Stimulated activated CD4-positive, alpha-beta T cell treated with anti-CD3 and anti-CD28 coated beads, Interleukin-4, amount 100 ng/mL, for 24 hours (primary cell): ENCODE results near the gene OTOF.
A peak's percentile ranks its signal among the peaks of the same experiment; 100 is the strongest.
"Not testable (repeated sequence)": the region's sequence is repeated elsewhere in the genome, so short reads cannot be mapped to it uniquely, and the experiment has no call there.

ENCODE experiments used
- DNase-seq: peaks from one replicate; pipeline ENCODE4 v3.0.0-alpha.2; 2020

The OTOF gene

GRCh38 chr2:26479131-26479788 is 1.3 kb upstream of the OTOF start:
- no peak for DNase-seq

- no peak for DNase-seq
These were observed 442 bp upstream of the OTOF start for GRCh38 chr2:26478366-26478765.

DNA sequence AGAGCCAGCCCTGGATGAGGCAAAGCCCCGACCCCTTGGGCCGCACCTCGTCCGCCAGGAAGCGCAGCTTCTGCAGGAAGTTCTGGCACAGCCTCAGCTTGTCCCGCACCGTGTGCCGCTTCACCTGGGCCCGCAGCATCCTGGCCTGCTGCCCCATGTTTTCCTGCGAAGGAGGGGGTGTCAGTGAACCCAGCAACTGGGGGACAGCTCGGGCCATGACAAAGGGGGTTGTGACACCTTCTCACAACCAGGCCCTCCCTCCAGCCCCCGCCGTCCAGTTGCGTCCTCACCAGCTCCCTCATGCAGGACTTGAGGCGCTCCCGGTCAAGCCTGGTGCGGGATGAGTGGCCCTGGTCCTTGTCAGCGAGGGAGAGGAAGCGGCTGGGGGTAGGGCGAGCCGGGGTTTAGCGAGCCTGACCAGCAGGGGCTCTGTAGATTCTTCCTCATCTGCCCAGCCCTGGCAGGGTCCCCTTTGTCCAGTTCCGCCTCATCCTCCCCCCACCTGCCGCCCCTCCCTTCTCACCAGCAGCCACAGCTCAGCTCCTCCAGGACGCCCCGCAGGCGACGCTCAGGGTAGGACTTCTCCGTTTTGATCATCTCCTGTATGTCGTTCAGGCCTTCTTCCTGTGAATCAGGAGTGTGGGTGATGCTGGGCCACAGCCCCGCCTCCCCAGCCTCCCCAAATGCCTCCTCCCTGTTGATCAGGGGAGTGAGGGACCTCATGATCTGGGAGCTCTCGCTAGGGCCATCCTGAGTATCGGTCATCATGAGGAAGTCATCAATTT is 606 bp downstream of the OTOF start:
- DNase-seq, result no peak

DNA sequence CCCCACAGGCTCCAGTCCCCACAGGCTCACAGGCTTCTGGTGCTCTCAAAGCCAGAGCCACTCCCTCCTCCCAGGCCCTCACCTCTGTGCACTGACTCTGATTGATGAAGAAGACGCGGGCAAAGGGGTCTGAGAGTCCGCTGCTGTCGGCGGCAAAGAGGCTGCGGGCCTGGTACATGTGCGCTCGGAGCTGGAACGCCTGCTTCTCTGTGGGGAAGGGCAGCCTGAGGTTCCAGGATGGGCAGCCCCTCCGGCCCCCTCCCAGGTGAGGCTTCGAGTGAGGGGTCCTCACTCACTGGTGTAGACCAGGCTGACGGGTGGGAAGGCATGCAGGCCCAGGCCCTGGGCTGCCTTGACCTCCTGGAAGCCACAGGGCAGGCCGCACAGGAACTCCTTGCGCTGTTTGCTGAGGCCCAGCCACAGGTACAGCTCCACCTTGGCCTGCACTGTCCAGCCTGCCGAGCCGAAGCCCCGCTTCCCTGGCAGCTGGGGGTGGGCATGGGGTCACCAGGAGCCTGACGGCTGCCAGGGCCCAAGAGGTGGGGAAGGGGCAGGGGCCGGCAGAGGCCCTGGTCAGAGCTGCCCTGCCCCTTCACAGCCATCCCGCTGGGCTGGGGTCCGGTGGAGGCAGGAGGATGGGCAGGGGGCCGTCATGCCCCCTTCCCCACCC is 2.0 kb downstream of the OTOF start:
- DNase-seq, result no peak

GRCh38 chr2:26475037-26475436 is 2.9 kb downstream of the OTOF start:
- DNase-seq, result no peak

DNA sequence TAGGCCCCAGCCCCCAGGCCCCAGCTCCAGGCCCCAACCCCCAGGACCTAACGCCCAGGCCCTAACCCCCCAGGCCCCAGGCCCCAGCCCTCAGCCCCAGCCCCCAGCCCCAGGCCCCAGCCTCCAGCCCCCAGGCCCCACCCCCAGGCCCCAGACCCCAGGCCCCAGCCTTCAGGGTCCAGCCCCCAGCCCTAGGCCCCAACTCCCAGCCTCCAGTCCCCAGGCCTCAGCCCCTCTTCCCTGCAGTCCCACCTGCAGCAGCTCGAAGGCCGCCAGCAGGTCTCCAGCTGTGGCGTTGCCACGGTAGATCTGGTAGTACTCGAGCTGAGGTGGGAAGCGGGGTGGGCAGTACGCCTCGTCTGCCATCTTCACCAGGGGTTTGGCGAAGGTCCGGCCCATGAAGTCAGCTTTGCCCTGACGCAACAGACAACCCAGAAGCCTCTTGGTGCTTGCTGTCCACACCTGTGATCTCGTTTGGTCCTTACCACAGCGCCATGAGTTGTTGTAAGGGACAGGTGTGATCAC is 3.6 kb downstream of the OTOF start:
- no peak for DNase-seq

DNA sequence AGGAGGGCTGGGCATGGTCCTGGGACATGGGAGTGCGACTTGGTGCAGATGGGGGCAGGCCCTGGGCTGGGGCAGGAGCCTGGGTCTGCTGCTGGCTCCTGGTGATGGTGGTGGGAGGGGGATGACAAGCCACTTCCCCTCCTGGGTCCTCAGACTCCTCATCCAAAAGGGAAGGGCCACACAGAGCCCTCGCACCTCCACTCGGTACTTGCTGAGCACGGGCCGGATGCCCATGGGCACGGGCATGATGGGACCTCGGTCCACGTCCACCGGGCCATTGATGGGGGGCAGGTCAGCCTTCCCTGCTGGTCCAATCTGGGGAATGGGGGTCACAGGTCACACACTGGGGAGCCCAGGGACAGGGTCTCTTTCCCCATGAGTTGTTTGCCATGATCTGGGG is 4.1 kb downstream of the OTOF start:
- DNase-seq, result no peak

DNA sequence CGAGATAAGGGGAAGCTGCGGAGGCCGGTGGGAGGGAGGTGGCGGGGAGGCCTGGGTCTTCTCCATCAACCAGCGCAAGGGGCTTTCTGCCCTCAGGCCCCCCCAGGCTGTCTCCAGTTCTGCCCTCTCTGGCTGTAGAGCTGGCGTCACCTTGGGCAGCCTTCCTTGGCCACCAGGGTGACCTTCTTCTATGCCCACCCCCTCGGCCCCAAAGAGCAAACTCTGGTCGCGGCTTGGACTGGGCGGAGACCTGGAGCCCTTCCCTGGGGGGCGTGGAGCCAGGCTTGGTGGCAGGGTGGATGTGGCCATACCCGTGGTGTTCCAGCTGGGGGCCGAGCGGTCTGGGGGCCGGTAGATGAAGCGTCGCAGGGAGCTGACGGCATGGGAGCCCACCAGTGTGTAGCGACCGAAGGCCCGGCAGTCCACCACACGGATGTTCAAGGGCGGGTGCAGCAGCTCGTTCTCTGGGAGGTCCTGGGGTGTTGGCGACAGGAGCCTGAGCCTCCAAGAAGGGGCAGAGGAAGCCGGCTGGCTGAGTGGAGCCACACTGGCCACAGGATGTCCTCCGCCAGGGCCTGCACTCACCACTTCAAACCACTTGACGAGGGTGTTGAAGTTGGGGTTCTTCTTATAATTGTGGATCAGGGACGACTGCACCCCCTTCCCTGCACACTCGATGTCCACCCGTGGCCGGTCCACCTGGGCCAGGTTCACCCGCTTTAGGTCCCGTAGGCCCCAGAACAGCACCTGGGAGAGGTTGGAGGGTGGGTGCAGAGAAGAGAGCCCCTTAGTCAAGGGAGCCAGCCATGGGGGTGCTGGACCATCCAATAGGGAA is 4.9 kb downstream of the OTOF start:
- DNase-seq, result no peak

DNA sequence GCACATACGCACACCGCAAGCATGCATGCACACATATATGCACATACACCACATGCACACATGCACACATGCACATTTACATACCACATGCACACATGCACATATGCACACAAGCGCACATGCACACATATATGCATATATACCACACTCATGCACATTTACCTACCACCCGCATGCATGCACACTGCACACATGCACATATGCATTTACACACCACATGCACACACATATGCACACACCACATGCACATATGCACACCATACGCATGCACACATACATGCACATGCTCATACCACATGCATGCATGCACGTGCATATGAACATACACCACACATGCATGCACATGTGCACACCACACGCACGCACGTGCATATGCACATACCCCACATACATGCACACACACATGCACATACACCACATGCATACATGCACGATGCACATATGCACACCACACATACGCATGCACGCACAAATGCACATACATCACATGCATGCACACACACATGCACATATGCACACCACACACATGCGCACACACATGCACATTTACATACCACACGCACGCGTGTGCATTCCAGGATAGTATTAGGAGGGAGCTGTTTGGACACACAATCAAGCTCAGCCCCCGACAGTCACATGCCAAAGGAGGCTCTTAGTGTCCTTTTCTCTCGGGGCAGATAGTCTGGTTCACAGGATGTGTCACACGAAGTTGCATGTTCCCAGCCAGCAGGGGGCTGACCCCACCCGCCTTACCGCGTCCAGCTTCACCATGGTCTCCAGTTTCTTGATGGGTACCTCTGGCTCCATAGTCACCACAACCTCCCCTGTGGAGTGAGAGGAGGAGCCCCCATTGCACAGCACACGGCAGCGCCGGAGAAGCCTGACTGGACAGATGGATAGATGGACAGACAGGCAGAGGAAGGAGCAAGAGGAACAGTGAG is 5.9 kb downstream of the OTOF start:
- DNase-seq, result no peak

DNA sequence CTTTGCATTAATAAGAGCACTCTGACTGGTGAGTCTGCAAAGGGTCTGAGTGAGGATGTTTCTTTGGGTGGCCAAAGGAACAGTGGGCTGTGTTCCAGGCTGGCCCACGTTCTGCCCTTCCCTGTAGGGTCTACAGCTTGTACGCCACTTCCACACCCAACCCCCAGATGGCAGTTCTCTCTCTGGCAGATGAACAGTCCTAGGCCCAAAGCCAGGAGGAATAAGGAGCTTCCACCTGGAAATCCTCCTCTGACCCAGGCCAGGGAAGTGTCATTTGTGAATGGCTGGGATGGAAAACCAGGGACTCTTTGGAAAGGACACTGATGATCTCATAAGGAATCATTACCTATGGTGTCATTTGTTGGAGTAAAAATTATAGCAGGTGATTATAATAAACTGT is 6.6 kb downstream of the OTOF start:
- DNase-seq, result no peak

DNA sequence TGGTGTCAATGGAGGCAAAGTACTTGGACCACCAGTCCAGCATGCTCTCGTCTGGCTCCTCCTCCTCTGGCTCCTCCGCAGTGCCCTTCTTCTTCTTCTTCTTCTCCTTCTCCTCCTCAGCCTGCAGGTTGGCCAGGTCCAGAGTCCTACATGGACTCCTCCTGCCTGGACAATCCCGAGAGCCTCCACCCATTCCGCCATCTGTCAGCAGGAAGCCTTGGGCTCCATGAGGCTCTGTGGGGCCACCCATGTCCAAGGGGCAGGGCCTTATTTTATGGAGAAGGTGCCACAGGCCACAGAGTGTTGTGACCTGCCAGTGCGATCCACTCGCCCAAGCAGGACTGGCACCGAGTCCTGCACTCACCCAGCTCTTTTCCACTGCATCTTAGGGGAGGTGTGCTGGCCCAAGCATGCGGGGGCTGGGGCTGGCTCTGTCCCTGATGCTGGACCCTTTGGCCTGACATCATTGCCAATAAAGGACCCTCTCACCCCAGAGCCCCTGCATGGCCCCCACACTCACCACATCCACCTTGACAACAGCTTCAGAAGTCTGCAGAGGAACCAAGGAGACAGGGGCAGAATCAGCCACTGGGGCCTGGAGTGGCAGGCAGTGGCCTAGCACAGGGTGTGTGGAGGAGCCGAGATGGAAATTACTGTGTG is 7.2 kb downstream of the OTOF start:
- no peak for DNase-seq

GRCh38 chr2:26469955-26470354 is 8.0 kb downstream of the OTOF start:
- no peak for DNase-seq

GRCh38 chr2:26469092-26469710 is 8.7 kb downstream of the OTOF start:
- DNase-seq, result peak; percentile 65

GRCh38 chr2:26468544-26468943 is 9.4 kb downstream of the OTOF start:
- not testable (repeated sequence) for DNase-seq

DNA sequence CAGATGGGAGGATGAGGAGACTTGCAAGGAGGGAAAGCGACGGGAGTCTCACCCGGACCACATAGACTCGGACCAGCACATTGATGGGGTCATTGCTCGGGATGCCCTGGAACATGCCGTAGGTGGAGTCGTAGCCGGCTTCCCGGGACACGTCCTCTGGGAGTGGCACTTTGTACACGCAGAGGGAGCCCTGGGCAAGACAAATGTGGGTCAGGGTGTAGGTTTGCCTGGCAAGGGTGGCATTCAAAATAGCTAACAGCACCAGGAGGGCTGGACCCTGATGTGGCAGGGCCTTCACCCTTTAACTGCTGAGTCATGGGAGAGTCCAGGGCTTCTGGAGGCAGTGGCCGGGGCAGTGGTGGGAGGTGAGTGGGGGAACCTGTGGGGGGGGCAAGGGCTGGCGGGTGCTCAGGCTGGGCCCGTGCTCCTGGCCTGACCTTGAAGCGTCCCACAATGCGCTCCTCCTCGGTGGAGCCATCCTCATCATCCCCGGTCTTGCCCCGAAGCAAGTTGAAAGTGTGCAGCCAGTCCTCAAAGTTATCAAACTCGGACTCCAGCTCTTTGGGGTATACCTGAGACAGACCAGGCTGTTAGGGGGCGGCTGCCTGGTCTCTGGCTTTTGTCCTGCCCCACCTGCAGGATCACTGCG is 11.1 kb downstream of the OTOF start:
- DNase-seq, result no peak

DNA sequence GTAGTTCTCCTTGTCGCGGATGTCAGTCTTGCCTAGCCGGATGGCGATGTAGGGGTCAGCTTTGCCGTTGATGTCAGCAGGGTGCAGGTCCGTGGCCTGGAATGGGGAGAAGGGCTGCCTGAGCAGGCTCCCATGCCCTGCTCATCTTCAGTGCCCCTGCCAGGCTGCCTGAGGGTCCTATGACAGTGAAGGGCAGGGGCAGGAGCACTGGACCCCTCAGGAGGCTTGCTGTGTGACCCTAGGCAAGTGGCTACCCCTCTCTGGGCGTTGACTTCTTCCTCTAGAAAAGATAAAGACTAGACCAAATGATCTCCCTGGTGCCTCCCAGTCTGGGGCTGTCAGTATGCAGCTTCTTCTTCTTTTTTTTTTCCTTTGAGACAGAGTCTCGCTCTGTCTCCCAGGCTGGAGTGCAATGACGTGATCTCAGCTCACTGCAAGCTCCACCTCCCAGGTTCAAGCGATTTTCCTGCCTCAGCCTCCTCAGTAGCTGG is 11.9 kb downstream of the OTOF start:
- no peak for DNase-seq

DNA sequence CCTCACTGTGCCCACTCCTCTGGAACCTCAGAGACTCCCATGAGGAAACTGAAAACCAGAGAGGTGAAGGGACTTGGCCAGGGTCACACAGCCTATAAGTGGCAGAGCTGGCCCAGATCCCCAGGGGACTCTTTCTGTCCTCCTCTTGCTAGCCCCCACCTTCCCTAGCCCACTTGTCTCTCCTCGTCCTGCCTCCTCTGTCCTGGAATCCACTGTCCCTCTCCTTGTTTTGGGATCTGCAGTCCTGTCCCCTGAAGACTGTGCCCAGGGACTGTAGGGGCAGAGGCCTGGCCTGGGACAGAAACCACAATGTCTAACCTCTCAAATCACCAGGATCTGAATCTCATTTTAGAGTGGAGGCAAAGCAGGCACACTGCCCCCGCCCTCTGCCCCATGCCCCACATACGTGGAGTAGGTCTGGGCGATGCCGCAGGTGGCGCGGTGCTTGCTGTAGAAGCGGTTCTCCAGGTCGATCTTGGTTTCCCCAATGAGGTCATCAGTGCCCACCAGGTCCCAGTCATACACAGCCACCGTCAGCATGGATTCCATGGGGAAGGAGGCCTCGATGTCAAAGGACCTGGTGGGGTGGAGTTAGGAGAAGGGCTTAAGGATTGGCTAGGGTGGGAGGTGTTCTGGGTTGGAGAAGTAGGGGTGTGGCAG is 12.5 kb downstream of the OTOF start:
- DNase-seq, result no peak

DNA sequence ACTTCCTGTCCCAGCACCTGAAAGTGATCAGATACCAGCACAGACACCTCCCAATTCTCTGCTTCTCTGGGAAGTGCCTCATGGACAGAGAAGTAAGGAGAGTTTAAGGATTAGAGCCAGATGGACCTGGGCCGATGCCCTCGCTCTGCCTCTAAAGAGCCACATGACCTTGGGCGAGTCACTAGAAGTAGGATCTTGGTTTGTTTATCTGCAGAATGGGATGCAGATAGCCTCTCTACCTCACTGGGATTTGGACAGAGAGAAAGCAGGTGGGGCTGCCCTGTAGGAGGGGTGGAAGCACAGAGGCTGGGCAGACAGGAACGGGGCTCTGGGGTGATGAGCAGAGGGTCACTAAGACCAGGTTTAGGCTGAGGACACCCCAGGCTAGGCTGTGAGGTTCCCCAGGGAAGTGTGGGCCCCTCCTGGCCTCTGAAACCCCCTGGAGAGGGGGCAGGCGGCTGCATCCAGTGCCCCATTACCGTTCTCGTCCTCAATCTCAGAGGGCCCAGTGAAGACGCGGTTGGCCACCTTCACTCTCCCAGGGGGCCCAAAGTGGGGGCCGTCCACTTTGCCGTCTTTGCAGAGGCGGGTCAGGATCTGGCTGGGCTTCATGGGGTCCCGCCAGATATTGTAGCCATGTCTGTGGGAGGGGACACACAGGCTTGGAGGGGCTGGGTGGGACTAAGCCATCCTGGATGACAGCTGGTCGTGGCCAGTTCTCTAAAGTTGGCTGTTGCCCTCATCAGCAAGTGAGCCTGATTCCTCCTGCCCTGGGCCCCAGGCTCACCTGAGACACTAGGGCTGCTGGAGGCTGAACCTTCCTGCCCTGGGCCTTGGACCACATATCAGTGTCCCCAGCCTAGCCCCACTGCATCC is 13.3 kb downstream of the OTOF start:
- DNase-seq, result no peak
